HCT116 (cell line): ENCODE results near the gene DAGLB. TPM values are rescaled to one million over a fixed set of nuclear protein-coding genes. Genes with fewer than 3 reads are reported as not detected.

Source experiments
- ATAC-seq: fragments of 200-7000 bp; cut with Tn5 transposase; 2 replicates; pipeline ENCODE4 v1.9.1; 2020; ENCODE audit warnings: mild to moderate bottlenecking, moderate library complexity
- BruUV-seq: library from RNA; stranded (reverse); fragments of 400-500 nt; replicated peaks from 2 replicates; lab custom pipeline; 2021; lab: Mats Ljungman, UMichigan
- CTCF ChIA-PET: fragments of 300-600 bp; sonication (Branson Sonifier 250); formaldehyde crosslinking; loops from one replicate; lab custom pipeline; 2021; ENCODE audit warnings: antibody characterized with exemption; lab: Charles Lee
- POLR2A ChIA-PET: fragments of 300-600, 350-600 bp; sonication (Branson Sonifier 250); formaldehyde crosslinking; loops from one replicate; lab custom pipeline; 2021; ENCODE audit warnings: antibody characterized with exemption; lab: Charles Lee
- RAD21 ChIA-PET, 2 experiments: fragments of 300-600 bp; sonication (Branson Sonifier 250); formaldehyde crosslinking; loops; one replicate each; lab custom pipeline; 2023; ENCODE audit warnings: low total read pairs in 2 of 2; ENCODE audit not compliant: uncharacterized antibody in 2 of 2, unreplicated experiment in 2 of 2, low non-redundant PET in 1 of 2; lab: Charles Lee
- DNase-seq: peaks from one replicate; pipeline ENCODE4 v3.0.0-alpha.2; 2010; ENCODE audit warnings: low read depth, low spot score
- H2AFZ ChIP-seq: fragments of 200-600 bp; shearing (Covaris generic), sonication (generic); 2 replicates; pipeline ENCODE4 v1.6.1; 2017; ENCODE audit warnings: low read depth, mixed run types, mixed read lengths, antibody characterized with exemption, low read length; ENCODE audit not compliant: poor library complexity, severe bottlenecking
- H3K27ac ChIP-seq: 2 replicates; pipeline ENCODE4 v1.5.1; 2012; ENCODE audit warnings: low read depth, low read length
- H3K27me3 ChIP-seq: fragments of 200-600 bp; sonication (generic); 2 replicates; pipeline ENCODE4 v1.6.1; 2016; ENCODE audit warnings: mixed run types, low read length, mixed read lengths; ENCODE audit not compliant: insufficient read depth
- H3K36me3 ChIP-seq, 2 experiments: fragments of 200-500 bp in 1 of 2; fragments of 200-600 bp in 1 of 2; sonication (Bioruptor generic) in 1 of 2; sonication (generic) in 1 of 2; 2 replicates each; pipeline versions ENCODE4 v1.5.1 to v1.6.1; 2014 to 2016; ENCODE audit warnings: low read length in 2 of 2, inconsistent platforms in 1 of 2, mixed read lengths in 1 of 2, mixed run types in 1 of 2; ENCODE audit not compliant: insufficient read depth in 2 of 2, control insufficient read depth in 1 of 2
- H3K4me1 ChIP-seq, 2 experiments: fragments of 200-600 bp in 1 of 2; sonication (generic) in 1 of 2; 2 replicates each; pipeline versions ENCODE4 v1.5.1 to v1.6.1; 2012 to 2017; ENCODE audit warnings: low read length in 2 of 2, inconsistent platforms in 1 of 2, mild to moderate bottlenecking in 1 of 2, mixed read lengths in 1 of 2, mixed run types in 1 of 2, moderate library complexity in 1 of 2; ENCODE audit not compliant: insufficient read depth in 2 of 2, control insufficient read depth in 1 of 2
- H3K4me2 ChIP-seq: fragments of 200-600 bp; sonication (generic); 2 replicates; pipeline ENCODE4 v1.6.1; 2017; ENCODE audit warnings: mixed run types, low read length, mixed read lengths
- H3K4me3 ChIP-seq, 2 experiments: fragments of 200-600 bp in 1 of 2; sonication (generic) in 1 of 2; replicated peaks in 1 of 2; 2 replicates each; pipeline ENCODE4 v1.5.1; 2011 to 2016; ENCODE audit warnings: low read length in 2 of 2, control low read depth in 1 of 2, low read depth in 1 of 2, mild to moderate bottlenecking in 1 of 2, mixed read lengths in 1 of 2, mixed run types in 1 of 2
- H3K79me2 ChIP-seq: fragments of 200-600 bp; sonication (generic); 2 replicates; pipeline ENCODE4 v1.6.1; 2017; ENCODE audit warnings: mild to moderate bottlenecking, mixed run types, low read length, moderate library complexity, mixed read lengths; ENCODE audit not compliant: insufficient read depth
- H3K9ac ChIP-seq: fragments of 200-600 bp; sonication (generic); 2 replicates; pipeline ENCODE4 v1.6.1; 2016; ENCODE audit warnings: low read length, mixed read lengths
- H3K9me2 ChIP-seq: fragments of 200-600 bp; sonication (generic), shearing (Covaris generic); 2 replicates; pipeline ENCODE4 v1.6.1; 2017; ENCODE audit warnings: mixed run types, mild to moderate bottlenecking, moderate library complexity; ENCODE audit not compliant: insufficient read depth
- H3K9me3 ChIP-seq, 2 experiments: fragments of 200-500 bp in 1 of 2; fragments of 200-600 bp in 1 of 2; sonication (Bioruptor generic) in 1 of 2; sonication (generic) in 1 of 2; 2 replicates each; pipeline ENCODE4 v1.6.1; 2014 to 2017; ENCODE audit warnings: low read length in 2 of 2, mixed read lengths in 2 of 2, inconsistent platforms in 1 of 2, low read depth in 1 of 2, mild to moderate bottlenecking in 1 of 2, mixed run types in 1 of 2, moderate library complexity in 1 of 2; ENCODE audit not compliant: control insufficient read depth in 1 of 2, insufficient read depth in 1 of 2
- H4K20me1 ChIP-seq: fragments of 200-600 bp; sonication (generic), shearing (Covaris generic); 2 replicates; pipeline ENCODE4 v1.6.1; 2017; ENCODE audit warnings: mixed run types, mild to moderate bottlenecking, moderate library complexity; ENCODE audit not compliant: insufficient read depth
- CBX3 ChIP-seq: IDR thresholded peaks from 2 replicates; pipeline ENCODE4 v1.6.1; 2012; ENCODE audit warnings: low read depth
- CEBPB ChIP-seq: IDR thresholded peaks from 2 replicates; pipeline ENCODE4 v1.6.1; 2012; ENCODE audit warnings: low read depth
- EGR1 ChIP-seq: IDR thresholded peaks from 2 replicates; pipeline ENCODE4 v1.6.1; 2012; ENCODE audit warnings: low read depth
- ELF1 ChIP-seq: IDR thresholded peaks from 2 replicates; pipeline ENCODE4 v1.6.1; 2012; ENCODE audit warnings: low read depth, borderline replicate concordance
- EZH2 ChIP-seq: fragments of 200-600 bp; sonication (generic); IDR thresholded peaks from 2 replicates; pipeline ENCODE4 v1.6.1; 2017; ENCODE audit warnings: antibody characterized with exemption, mixed run types
- EZH2phosphoT487 ChIP-seq: fragments of 200-600 bp; IDR thresholded peaks from 2 replicates; pipeline ENCODE4 v1.6.1; 2018; ENCODE audit warnings: antibody characterized with exemption, borderline replicate concordance
- FOSL1 ChIP-seq: IDR thresholded peaks from 2 replicates; pipeline ENCODE4 v1.6.1; 2012; ENCODE audit warnings: low read depth
- JUND ChIP-seq: IDR thresholded peaks from 2 replicates; pipeline ENCODE4 v1.6.1; 2012
- MAX ChIP-seq: IDR thresholded peaks from 2 replicates; pipeline ENCODE4 v1.6.1; 2012
- POLR2A ChIP-seq: IDR thresholded peaks from 2 replicates; pipeline ENCODE4 v1.7.0; 2011; ENCODE audit warnings: borderline replicate concordance; ENCODE audit not compliant: insufficient read depth, insufficient read length; ENCODE audit errors: extremely low read depth
- POLR2AphosphoS5 ChIP-seq: IDR thresholded peaks from 2 replicates; pipeline ENCODE4 v1.6.1; 2011; ENCODE audit warnings: mild to moderate bottlenecking, low read depth, low read length, moderate library complexity
- RAD21 ChIP-seq: IDR thresholded peaks from 2 replicates; pipeline ENCODE4 v1.6.1; 2012; ENCODE audit warnings: low read depth, mild to moderate bottlenecking
- REST ChIP-seq: IDR thresholded peaks from 2 replicates; pipeline ENCODE4 v1.6.1; 2012; ENCODE audit warnings: low read depth
- SIN3A ChIP-seq: IDR thresholded peaks from 2 replicates; pipeline ENCODE4 v1.6.1; 2012; ENCODE audit warnings: low read depth
- SP1 ChIP-seq: IDR thresholded peaks from 2 replicates; pipeline ENCODE4 v1.6.1; 2012; ENCODE audit warnings: low read depth
- SRF ChIP-seq: IDR thresholded peaks from 2 replicates; pipeline ENCODE4 v1.6.1; 2012; ENCODE audit warnings: low read depth
- TCF7L2 ChIP-seq: IDR thresholded peaks from 2 replicates; pipeline ENCODE4 v1.7.0; 2011; ENCODE audit warnings: borderline replicate concordance, inconsistent platforms; ENCODE audit not compliant: insufficient read depth, insufficient read length; ENCODE audit errors: extremely low read depth
- ZBTB33 ChIP-seq: IDR thresholded peaks from 2 replicates; pipeline ENCODE4 v1.6.1; 2011; ENCODE audit warnings: mild to moderate bottlenecking, low read length, moderate library complexity; ENCODE audit not compliant: insufficient replicate concordance; ENCODE audit errors: extremely low read depth
- ZFX ChIP-seq: fragments of 450-650 bp; IDR thresholded peaks from 2 replicates; pipeline ENCODE4 v1.6.1; 2017
- ZNF274 ChIP-seq: fragments of 200-500 bp; sonication (Bioruptor generic); IDR thresholded peaks from 2 replicates; pipeline ENCODE4 v1.6.1; 2014; ENCODE audit warnings: mild to moderate bottlenecking, low read depth, low read length, inconsistent platforms
- intact Hi-C: fragments of 100-400 bp; cut with micrococcal nuclease; formaldehyde crosslinking; loops from 2 replicates; pipeline ENCODE4 v1.10.0; 2022
- total RNA-seq: library from RNA; stranded (reverse); gene quantifications from one replicate; pipeline ENCODE4 v1.2.1, GENCODE V29; 2021; ENCODE audit not compliant: unreplicated experiment

DAGLB gene
- total RNA-seq, 1 experiment from 2014 or later, result 30.2 TPM

- intact Hi-C loops, result no loop called here
- Histone ChIP-seq H3K27ac (peak overlapping the region; percentile 60; the same call in 1 of the 2 replicates), H3K4me1 (peaks cover 22 to 46% of the 10 kb centered on the region in 2 experiments), H3K9ac (no peak overlapping the region; the same call in 1 of the 2 replicates), H3K4me2 (peak overlapping the region; percentile 74), H3K36me3 (peaks cover 24 to 26% of the 10 kb centered on the region in 2 experiments; a peak in 3 of 4 replicates), H2AFZ (no peak overlapping the region), H3K9me2 (no peaks in the 10 kb centered on the region), H4K20me1 (peaks cover 16% of the 10 kb centered on the region; the same call in 1 of the 2 replicates), H3K4me3 (no peak overlapping the region), H3K79me2 (peaks cover 98% of the 10 kb centered on the region), H3K9me3 (no peaks in the 10 kb centered on the region), H3K27me3 (no peaks in the 10 kb centered on the region)
- ChIA-PET RAD21 (no interaction called here), CTCF (no interaction called here), POLR2A (no interaction called here)
- DNase-seq (no peak), ATAC-seq (no peak)
- TF ChIP-seq JUND, result no peak
- no peak for TF ChIP-seq REST
- TF ChIP-seq EZH2phosphoT487, result no peak
- no peak for TF ChIP-seq CEBPB
- TF ChIP-seq EGR1, result no peak
- no peak for TF ChIP-seq TCF7L2
- TF ChIP-seq POLR2AphosphoS5, result no peak
- no peak for TF ChIP-seq ZBTB33
- no peak for TF ChIP-seq FOSL1
- no peak for TF ChIP-seq SRF
- TF ChIP-seq MAX, result no peak
- TF ChIP-seq POLR2A, result no peak
- TF ChIP-seq ELF1, result no peak
- no peak for TF ChIP-seq RAD21
- TF ChIP-seq ZFX, result no peak
- TF ChIP-seq SIN3A, result no peak
- no peak for TF ChIP-seq ZNF274
- TF ChIP-seq SP1, result no peak
- no peak for TF ChIP-seq CBX3
- no peak for TF ChIP-seq EZH2
- BruUV-seq, result no TSS peak
These were observed 53.6 kb downstream of the DAGLB start for GRCh38 chr7:6394114-6394513.
